Heart left ventricle (tissue), 13 donors: ENCODE results near the gene GPR33.

ENCODE experiments used
- CTCF ChIP-seq, 12 donors: fragments of 200-600 bp; sonication (generic) in 4 of 12; IDR thresholded peaks; one replicate each; pipeline versions ENCODE4 v1.5.0 to v1.8.0; 2018 to 2022; ENCODE audit warnings: antibody characterized with exemption in 12 of 12, mild to moderate bottlenecking in 5 of 12
- POLR2A ChIP-seq, 2 donors: fragments of 450-650 bp; IDR thresholded peaks; one replicate each; pipeline ENCODE4 v1.6.1; 2017; ENCODE audit warnings: antibody characterized with exemption in 2 of 2, mild to moderate bottlenecking in 2 of 2, moderate library complexity in 2 of 2
- donor health status: ischemic (EF 13 %, LVEDD 7.1; RV severe dilation, severe dysfunction).
- donor health status: DM: no; HTN: yes; CAD: no.
- donor health status: DM: no; HTN: no; CAD: no.
- donor health status: ischemic (EF 25% LVEDD 6.9; RV normal size, moderate dysfunction).
- donor health status: ischemic (EF 25% LVEDD 5.7; RV mildly dilated, moderate dysfunction).
- donor health status: ischemic (EF 35%, LVEDD 5.7; RV mildly dilated, moderate dysfunction).
- donor health status: nonischemic (EF 11% LVEDD 7.7; RV severe dilation, severe dysfunction).
- donor health status: DM: yes; HTN: yes; CAD: no.
- donor health status: PGD.
- donor health status: ischemic (EF 29% LVEDD 5.4; RV normal size, mild dysfunction).
- donor health status: nonischemic (EF 23%, LVEDD 6.1; RV moderate dilation, normal function).

GRCh38 chr14:31442284-31442683 is 45.6 kb downstream of the GPR33 start:
- TF ChIP-seq POLR2A (IDR thresholded peaks at IDR 0.05), result no peak
- TF ChIP-seq CTCF (IDR thresholded peaks at IDR 0.05), result no peak
